Thymus (tissue), 14 donors: ENCODE data around the gene FASTKD1. TPM values are rescaled to one million over a fixed set of nuclear protein-coding genes. Genes with fewer than 3 reads are reported as not detected.
"Not testable (repeated sequence)": the region's sequence is repeated elsewhere in the genome, so short reads cannot be mapped to it uniquely, and the experiment has no call there.

Experiments
- DNase-seq, 9 donors: peaks; one replicate each; pipeline ENCODE4 v3.0.0-alpha.2; 2013; ENCODE audit warnings: low spot score in 9 of 9, low read depth in 6 of 9, missing footprints in 1 of 9
- H3K27ac ChIP-seq, 2 donors: one replicate each; pipeline ENCODE4 v1.5.1; 2013; ENCODE audit warnings: control low read depth in 1 of 2, low read depth in 1 of 2, low read length in 1 of 2, mild to moderate bottlenecking in 1 of 2, moderate library complexity in 1 of 2
- H3K27me3 ChIP-seq, 2 donors: one replicate each; pipeline ENCODE4 v1.5.1; 2013; ENCODE audit warnings: low read length in 1 of 2; ENCODE audit not compliant: control insufficient read depth in 2 of 2, insufficient read depth in 1 of 2
- H3K36me3 ChIP-seq, 2 donors: one replicate each; pipeline ENCODE4 v1.5.1; 2013; ENCODE audit warnings: low read length in 1 of 2, mild to moderate bottlenecking in 1 of 2, moderate library complexity in 1 of 2; ENCODE audit not compliant: control insufficient read depth in 2 of 2, insufficient read depth in 2 of 2
- H3K4me1 ChIP-seq, 2 donors: one replicate each; pipeline ENCODE4 v1.5.1; 2013; ENCODE audit warnings: low read length in 2 of 2; ENCODE audit not compliant: control insufficient read depth in 2 of 2, insufficient read depth in 2 of 2
- H3K4me3 ChIP-seq, 2 donors: one replicate each; pipeline ENCODE4 v1.5.1; 2013; ENCODE audit warnings: low read length in 2 of 2, control low read depth in 1 of 2, mild to moderate bottlenecking in 1 of 2
- H3K9me3 ChIP-seq, 2 donors: one replicate each; pipeline ENCODE4 v1.5.1; 2013; ENCODE audit warnings: low read length in 1 of 2, mild to moderate bottlenecking in 1 of 2; ENCODE audit not compliant: control insufficient read depth in 2 of 2, insufficient read depth in 1 of 2
- WGBS: extraction: QIAGEN DNeasy Blood & Tissue Kit; methylation state at CpG from one replicate; pipeline ENCODE4 v1.1.7; 2013; 5-methylcytosine and 5-hydroxymethylcytosine counted together
- long read RNA-seq, 10 donors: transcript quantifications; one replicate each; lab custom pipeline, GENCODE V29; 2026
- polyA plus RNA-seq: library from polyadenylated mRNA; stranded (reverse); fragments of 200-250 nt; gene quantifications from one replicate; pipeline ENCODE4 v1.2.3, GENCODE V29; 2013
- total RNA-seq: library from RNA; stranded (reverse); fragments of 120-200 nt; gene quantifications from one replicate; pipeline ENCODE4 v1.2.4, GENCODE V29; 2013
- donor health status: healthy.

FASTKD1 gene, protein sequence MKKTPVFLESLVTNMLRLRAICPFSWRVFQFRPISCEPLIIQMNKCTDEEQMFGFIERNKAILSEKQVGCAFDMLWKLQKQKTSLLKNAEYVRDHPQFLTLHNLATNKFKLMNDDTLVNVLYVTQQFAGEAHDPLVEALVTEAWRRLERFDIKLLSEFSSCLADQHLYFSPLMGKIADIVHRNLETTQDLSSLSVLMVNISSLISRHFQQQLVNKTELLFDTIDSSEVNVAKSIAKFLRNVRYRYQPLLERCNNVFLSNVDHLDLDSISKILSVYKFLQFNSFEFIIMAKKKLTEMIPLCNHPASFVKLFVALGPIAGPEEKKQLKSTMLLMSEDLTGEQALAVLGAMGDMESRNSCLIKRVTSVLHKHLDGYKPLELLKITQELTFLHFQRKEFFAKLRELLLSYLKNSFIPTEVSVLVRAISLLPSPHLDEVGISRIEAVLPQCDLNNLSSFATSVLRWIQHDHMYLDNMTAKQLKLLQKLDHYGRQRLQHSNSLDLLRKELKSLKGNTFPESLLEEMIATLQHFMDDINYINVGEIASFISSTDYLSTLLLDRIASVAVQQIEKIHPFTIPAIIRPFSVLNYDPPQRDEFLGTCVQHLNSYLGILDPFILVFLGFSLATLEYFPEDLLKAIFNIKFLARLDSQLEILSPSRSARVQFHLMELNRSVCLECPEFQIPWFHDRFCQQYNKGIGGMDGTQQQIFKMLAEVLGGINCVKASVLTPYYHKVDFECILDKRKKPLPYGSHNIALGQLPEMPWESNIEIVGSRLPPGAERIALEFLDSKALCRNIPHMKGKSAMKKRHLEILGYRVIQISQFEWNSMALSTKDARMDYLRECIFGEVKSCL
- total RNA-seq (34.1 TPM), polyA plus RNA-seq (65.6 TPM)
- long read RNA-seq, donor 1, partial matches to known transcripts, result 0 of 1 reads
- long read RNA-seq, donor 1, other reads (novel, unspliced or antisense), result 0 of 1 reads
- long read RNA-seq, donor 2, transcript FASTKD1-204 (15 exons, 2,967 nt), result major isoform, 5 of 12 reads
- long read RNA-seq, donor 2, partial matches to known transcripts, result 0 of 12 reads
- long read RNA-seq, donor 2, other reads (novel, unspliced or antisense), result 0 of 12 reads
- long read RNA-seq, donor 3, partial matches to known transcripts, result 262 of 322 reads
- long read RNA-seq, donor 3, other reads (novel, unspliced or antisense), result 59 of 322 reads
- long read RNA-seq, donor 4, partial matches to known transcripts, result 153 of 203 reads
- long read RNA-seq, donor 4, other reads (novel, unspliced or antisense), result 46 of 203 reads
- long read RNA-seq, donor 5, partial matches to known transcripts, result 336 of 405 reads
- long read RNA-seq, donor 5, other reads (novel, unspliced or antisense), result 66 of 405 reads
- long read RNA-seq, donor 6, partial matches to known transcripts, result 0 of 2 reads
- long read RNA-seq, donor 6, other reads (novel, unspliced or antisense), result 0 of 2 reads
- long read RNA-seq, donor 7, partial matches to known transcripts, result 394 of 405 reads
- long read RNA-seq, donor 7, other reads (novel, unspliced or antisense), result 9 of 405 reads
- long read RNA-seq, donor 8, partial matches to known transcripts, result 0 of 2 reads
- long read RNA-seq, donor 8, other reads (novel, unspliced or antisense), result 0 of 2 reads
- long read RNA-seq, donor 9, partial matches to known transcripts, result 0 of 8 reads
- long read RNA-seq, donor 9, other reads (novel, unspliced or antisense), result 0 of 8 reads
- long read RNA-seq, donor 10, result 0 reads

DNA sequence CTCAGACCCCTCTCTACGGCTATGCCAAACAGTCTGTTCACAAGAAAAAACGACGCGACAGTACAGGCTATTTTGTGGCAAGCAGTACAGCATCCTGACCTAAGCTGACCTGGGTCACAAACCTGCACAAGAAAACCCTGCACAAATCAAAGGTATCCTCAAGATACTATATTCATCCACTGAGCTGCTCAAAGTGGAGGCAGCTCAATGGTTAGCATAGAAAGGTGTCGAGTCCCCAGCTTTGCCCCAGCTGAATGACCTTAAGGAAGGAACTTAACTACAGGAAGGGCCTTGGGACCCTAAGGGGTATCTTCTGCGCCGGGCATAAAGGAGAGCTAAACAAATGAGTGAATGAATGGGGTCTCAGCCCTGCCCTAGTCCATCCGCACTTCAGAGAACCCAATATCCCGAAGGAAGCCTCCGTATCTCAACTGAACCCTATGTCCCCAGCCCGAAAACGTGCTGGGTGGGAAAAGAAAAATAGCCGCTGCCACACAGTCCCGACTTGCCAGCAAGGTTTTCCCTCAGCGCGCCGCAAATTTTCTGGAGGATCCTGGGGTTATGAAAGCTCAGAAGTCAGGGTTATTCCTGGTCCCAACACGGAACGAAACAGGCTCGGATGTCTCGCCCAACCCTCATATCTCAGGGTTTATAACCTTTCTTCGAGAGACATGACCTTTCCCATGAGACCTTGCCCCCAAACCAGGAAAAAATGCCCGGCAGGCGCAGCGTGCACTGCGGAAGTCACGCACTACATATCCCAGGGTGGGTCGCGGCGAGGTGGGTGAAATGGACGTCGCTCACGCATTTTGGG is at the start of gene FASTKD1:
TSS of gene FASTKD1 (minus strand) at position 706 of the 814 bp plus-strand sequence. CDS start 1,836 bp downstream, outside the sequence.
- Histone ChIP-seq H3K9me3 (no peaks in the 10 kb centered on the region), H3K27ac (peak within 1 kb of the TSS in 1 of 2 donors; percentile 55), H3K4me3 (peak within 1 kb of the TSS; percentile 61 to 84), H3K4me1 (peaks cover 0 to 4% of the 10 kb centered on the region in 2 donors), H3K36me3 (peaks cover 0 to 3% of the 10 kb centered on the region in 2 donors), H3K27me3 (no peaks in the 10 kb centered on the region)
- under 1% methylated on average over 33 of the region's 33 CpGs for WGBS
- peak; percentile 77 to 95 (median 88) for DNase-seq

DNA sequence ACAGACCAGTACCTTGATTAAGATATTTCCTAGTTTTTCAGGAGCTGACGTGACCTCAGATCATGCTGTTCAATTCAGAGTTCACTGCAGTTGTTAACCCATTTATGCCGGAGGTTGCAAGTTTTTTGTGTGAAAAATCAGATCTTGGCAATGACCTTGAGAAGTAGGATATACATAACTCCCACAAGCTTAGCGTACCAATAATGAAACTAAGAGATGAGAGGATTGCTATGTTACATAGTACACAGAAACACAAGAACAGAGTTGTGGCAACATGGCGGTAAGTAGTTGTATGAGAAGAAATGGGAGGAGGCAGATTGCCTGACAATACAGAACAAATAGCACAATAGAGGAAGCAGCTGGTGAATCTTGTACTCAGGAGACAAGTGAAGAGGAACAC is 49.6 kb upstream of the FASTKD1 start:
- WGBS, result 97% methylated on average over 4 of the region's 4 CpGs
- no peaks in the 10 kb centered on the region for H3K9me3 ChIP-seq
- no peaks in the 10 kb centered on the region for H3K4me1 ChIP-seq
- H3K27ac ChIP-seq, result no peak overlapping the region
- H3K4me3 ChIP-seq, result no peak overlapping the region
- H3K27me3 ChIP-seq, result no peaks in the 10 kb centered on the region
- peaks cover 9 to 40% of the 10 kb centered on the region in 2 donors for H3K36me3 ChIP-seq
- no peak for DNase-seq

- Histone ChIP-seq H3K27me3 (no peaks in the 10 kb centered on the region), H3K4me1 (no peaks in the 10 kb centered on the region), H3K36me3 (peaks cover 9 to 36% of the 10 kb centered on the region in 2 donors), H3K27ac (no peak overlapping the region), H3K9me3 (no peaks in the 10 kb centered on the region), H3K4me3 (no peak overlapping the region)
- 97% methylated on average over 1 of the region's 1 CpG for WGBS
- no peak for DNase-seq
Observed at GRCh38 chr2:169620509-169620908, 46.8 kb upstream of the FASTKD1 start.

- 64% methylated on average over 3 of the region's 3 CpGs for WGBS
- Histone ChIP-seq H3K27ac (no peak overlapping the region), H3K4me3 (no peak overlapping the region), H3K36me3 (peaks cover 14 to 41% of the 10 kb centered on the region in 2 donors), H3K9me3 (no peaks in the 10 kb centered on the region), H3K4me1 (no peaks in the 10 kb centered on the region), H3K27me3 (no peaks in the 10 kb centered on the region)
- no peak for DNase-seq
Observed at GRCh38 chr2:169619946-169620345, 46.3 kb upstream of the FASTKD1 start.

DNA sequence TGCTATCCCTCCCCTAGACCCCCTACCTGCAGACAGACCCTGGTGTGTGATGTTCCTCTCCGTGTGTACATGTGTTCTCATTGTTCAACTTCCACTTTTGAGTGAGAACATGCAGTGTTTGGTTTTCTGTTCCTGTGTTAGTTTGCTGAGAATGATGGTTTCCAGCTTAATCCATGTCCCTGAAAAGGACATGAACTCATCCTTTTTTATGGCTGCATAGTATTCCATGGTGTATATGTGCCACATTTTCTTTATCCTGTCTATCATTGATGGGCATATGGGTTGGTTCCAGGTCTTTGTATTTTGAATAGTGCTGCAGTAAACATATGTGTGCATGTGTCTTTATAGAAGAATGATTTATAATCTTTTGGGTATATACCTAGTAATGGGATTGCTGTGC is 42.3 kb upstream of the FASTKD1 start:
- H3K9me3 ChIP-seq, H3K27me3 ChIP-seq, DNase-seq, H3K4me1 ChIP-seq, H3K4me3 ChIP-seq, H3K27ac ChIP-seq: not testable (repeated sequence)
- peaks cover 22 to 47% of the 10 kb centered on the region in 2 donors for H3K36me3 ChIP-seq
- 100% methylated on average over 1 of the region's 1 CpG for WGBS

- WGBS, result over 99% methylated on average over 2 of the region's 2 CpGs
- H3K4me1 ChIP-seq, result no peaks in the 10 kb centered on the region
- no peak overlapping the region for H3K4me3 ChIP-seq
- DNase-seq, result no peak
- H3K36me3 ChIP-seq, result peaks cover 26 to 57% of the 10 kb centered on the region in 2 donors
- H3K27ac ChIP-seq, result no peak overlapping the region
- no peaks in the 10 kb centered on the region for H3K9me3 ChIP-seq
- H3K27me3 ChIP-seq, result no peaks in the 10 kb centered on the region
Observed at GRCh38 chr2:169613876-169614275, 40.2 kb upstream of the FASTKD1 start.

DNA sequence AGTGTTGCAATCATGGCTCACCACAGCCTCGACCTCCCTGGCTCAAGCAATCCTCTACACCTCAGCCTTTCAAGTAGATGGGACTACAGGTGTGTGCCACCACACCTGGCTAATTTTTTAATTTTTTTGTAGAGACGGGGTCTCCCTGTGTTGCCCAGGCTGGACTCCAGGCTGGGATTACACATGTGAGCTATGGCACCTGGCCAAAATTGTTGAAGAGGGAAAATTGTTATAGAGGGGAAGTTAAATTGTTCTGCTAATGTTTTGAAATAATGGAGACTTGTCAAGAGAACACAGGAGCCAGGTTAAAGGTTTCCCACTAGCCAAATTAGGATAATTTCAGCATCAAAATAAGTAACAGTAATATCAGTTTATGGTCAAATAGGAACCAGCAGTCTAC is 35.6 kb upstream of the FASTKD1 start:
- H3K4me3 ChIP-seq, result no peak overlapping the region
- DNase-seq, result no peak
- no peaks in the 10 kb centered on the region for H3K4me1 ChIP-seq
- no peaks in the 10 kb centered on the region for H3K9me3 ChIP-seq
- no peak overlapping the region for H3K27ac ChIP-seq
- H3K36me3 ChIP-seq, result peaks cover 24 to 77% of the 10 kb centered on the region in 2 donors
- 96% methylated on average over 2 of the region's 2 CpGs for WGBS
- no peaks in the 10 kb centered on the region for H3K27me3 ChIP-seq
